Effector memory CD4-positive, alpha-beta T cell (primary cell): ENCODE results near the gene SCAMP5.

Experiments used
- DNase-seq, 3 donors: peaks; one replicate each; pipeline ENCODE4 v3.0.0-alpha.2; 2020
- H3K27ac ChIP-seq: 2 replicates; pipeline ENCODE4 v1.7.0; 2013; ENCODE audit warnings: mild to moderate bottlenecking, low read length, moderate library complexity; ENCODE audit not compliant: insufficient read depth, poor library complexity, severe bottlenecking
- H3K27me3 ChIP-seq: replicated peaks from 2 replicates; pipeline ENCODE4 v1.7.0; 2013; ENCODE audit warnings: mild to moderate bottlenecking, low read length; ENCODE audit not compliant: insufficient read depth, control insufficient read depth, poor library complexity, severe bottlenecking
- H3K36me3 ChIP-seq: 2 replicates; pipeline ENCODE4 v1.7.0; 2013; ENCODE audit warnings: mild to moderate bottlenecking, low read length, moderate library complexity; ENCODE audit not compliant: control insufficient read depth, insufficient read depth
- H3K4me1 ChIP-seq: 2 replicates; pipeline ENCODE4 v1.7.0; 2013; ENCODE audit warnings: low read length, mild to moderate bottlenecking; ENCODE audit not compliant: control insufficient read depth, insufficient read depth, poor library complexity, severe bottlenecking
- H3K4me3 ChIP-seq: 2 replicates; pipeline ENCODE4 v1.7.0; 2013; ENCODE audit warnings: low read length, low read depth, mild to moderate bottlenecking; ENCODE audit not compliant: insufficient read depth, poor library complexity, severe bottlenecking
- H3K9me3 ChIP-seq: 2 replicates; pipeline ENCODE4 v1.7.0; 2013; ENCODE audit warnings: mild to moderate bottlenecking, low read length, moderate library complexity; ENCODE audit not compliant: control insufficient read depth

Gene SCAMP5

DNA sequence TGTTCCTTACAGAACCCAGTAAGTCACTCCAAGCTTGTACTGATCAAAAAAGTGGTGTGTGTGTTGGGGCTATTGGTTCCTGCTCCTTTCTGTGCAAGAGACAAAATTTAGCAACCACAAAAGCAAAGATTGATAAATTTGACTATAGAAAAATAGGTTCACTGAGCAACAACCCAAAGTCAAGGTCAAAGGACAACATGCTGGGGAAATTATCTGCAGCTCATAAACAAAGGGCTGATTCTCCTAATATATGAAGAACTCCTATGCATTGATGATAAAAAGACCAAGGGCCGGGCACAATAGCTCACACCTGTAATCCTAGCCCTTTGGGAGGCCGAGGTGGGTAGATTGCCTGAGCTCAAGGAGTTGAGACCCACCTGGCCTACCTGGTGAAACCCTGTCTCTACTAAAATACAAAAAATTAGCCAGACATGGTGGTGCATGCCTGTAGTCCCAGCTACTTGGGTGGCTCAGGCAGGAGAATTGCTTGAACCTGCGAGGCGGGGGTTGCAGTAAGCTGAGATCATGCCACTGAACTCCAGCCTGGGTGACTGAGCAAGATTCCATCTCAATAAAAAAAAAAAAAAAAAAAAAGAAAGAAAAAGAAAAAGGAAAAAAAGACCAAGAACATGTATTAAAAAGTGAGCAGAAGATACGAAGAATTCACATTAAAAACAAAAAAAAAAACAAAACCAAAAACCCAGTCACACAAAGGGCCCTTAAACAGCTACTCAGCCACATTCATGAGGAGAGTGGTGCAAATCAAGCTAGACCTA is 57.8 kb downstream of the SCAMP5 start:
- DNase-seq: no peak
- H3K4me1 ChIP-seq: no peaks in the 10 kb centered on the region
- H3K27ac ChIP-seq: no peak overlapping the region

DNA sequence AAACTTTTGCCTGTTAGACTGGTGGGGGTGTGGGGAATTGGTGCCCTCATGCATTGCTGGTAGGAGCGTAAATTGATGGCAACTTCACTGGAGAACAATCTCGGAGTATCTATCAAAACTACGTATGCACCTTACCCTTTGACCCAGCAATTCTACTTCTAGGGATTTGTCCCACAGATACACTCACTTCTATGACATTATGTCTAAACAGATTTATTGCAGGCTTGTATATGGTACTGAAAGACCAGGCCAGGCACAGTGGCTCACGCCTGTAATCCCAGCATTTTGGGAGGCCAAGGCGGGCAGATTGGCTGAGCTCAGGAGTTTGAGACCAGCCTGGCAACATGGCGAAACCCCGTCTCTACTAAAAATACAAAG is 58.4 kb downstream of the SCAMP5 start:
- Histone ChIP-seq H3K4me1 (no peaks in the 10 kb centered on the region), H3K27me3 (no peaks in the 10 kb centered on the region), H3K9me3 (no peaks in the 10 kb centered on the region), H3K36me3 (no peaks in the 10 kb centered on the region), H3K27ac (no peak overlapping the region), H3K4me3 (no peak overlapping the region)
- no peak for DNase-seq

More for the DNA sequence above, 57.8 kb downstream of the SCAMP5 start:
- Histone ChIP-seq H3K36me3 (no peaks in the 10 kb centered on the region), H3K27me3 (no peaks in the 10 kb centered on the region), H3K9me3 (no peaks in the 10 kb centered on the region), H3K4me3 (no peak overlapping the region)

DNA sequence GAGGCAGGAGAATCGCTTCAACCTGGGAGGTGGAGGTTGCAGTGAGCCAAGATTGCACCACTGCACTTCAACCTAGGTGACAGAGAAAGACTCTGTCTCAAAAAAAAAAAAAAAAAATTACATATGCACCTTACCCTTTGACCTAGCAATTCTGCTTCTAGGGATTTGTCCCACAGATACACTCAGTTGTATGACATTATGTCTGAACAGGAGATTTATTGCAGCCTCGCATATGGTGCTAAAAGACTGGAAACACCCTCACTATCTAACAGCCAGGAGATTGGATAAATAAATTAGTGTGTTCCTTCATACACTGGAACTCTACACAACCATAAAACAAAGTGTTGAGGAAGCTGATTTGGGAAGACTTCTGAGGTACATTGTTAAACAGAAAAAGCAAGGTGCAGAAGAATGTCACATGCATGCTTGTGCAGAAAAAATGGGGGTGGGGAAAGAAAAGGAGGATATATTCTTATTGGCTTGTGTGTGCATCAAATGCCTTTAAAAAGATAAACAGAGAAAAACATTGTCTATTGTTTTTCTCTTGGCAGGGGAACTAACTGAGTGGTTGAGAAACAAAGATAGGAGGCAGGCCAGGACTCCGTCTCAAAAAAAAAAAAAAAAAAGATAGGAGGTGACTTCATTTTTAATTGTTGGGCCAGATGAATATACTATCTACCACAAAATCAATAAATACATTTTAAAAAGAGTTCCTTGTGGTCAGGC is 59.0 kb downstream of the SCAMP5 start:
- no peak overlapping the region for H3K4me3 ChIP-seq
- no peak for DNase-seq
- H3K36me3 ChIP-seq: no peaks in the 10 kb centered on the region
- H3K4me1 ChIP-seq: no peaks in the 10 kb centered on the region
- no peaks in the 10 kb centered on the region for H3K9me3 ChIP-seq
- no peak overlapping the region for H3K27ac ChIP-seq
- H3K27me3 ChIP-seq: no peaks in the 10 kb centered on the region

DNA sequence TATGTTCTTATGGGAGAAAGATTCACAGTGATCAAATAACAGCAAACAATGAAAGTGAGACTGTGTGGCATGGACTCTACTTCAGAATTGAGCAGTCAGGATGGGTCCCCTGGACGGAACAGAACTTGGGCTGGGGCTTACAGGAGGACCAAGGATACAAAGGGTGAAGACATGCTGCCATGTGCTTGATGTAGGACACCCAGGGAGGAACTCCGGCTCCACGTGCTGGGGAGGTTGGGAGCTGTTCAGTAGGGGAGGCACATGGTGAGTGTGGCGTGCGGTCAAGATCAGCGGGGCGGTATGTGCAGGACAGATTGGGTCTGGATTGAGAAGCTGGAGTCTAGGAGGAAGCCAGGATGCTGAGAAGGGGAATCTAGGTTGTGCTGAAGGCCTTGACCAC is 60.7 kb downstream of the SCAMP5 start:
- Histone ChIP-seq H3K27me3 (no peaks in the 10 kb centered on the region), H3K4me3 (no peak overlapping the region), H3K9me3 (no peaks in the 10 kb centered on the region), H3K27ac (no peak overlapping the region), H3K36me3 (no peaks in the 10 kb centered on the region), H3K4me1 (no peaks in the 10 kb centered on the region)
- no peak for DNase-seq

DNA sequence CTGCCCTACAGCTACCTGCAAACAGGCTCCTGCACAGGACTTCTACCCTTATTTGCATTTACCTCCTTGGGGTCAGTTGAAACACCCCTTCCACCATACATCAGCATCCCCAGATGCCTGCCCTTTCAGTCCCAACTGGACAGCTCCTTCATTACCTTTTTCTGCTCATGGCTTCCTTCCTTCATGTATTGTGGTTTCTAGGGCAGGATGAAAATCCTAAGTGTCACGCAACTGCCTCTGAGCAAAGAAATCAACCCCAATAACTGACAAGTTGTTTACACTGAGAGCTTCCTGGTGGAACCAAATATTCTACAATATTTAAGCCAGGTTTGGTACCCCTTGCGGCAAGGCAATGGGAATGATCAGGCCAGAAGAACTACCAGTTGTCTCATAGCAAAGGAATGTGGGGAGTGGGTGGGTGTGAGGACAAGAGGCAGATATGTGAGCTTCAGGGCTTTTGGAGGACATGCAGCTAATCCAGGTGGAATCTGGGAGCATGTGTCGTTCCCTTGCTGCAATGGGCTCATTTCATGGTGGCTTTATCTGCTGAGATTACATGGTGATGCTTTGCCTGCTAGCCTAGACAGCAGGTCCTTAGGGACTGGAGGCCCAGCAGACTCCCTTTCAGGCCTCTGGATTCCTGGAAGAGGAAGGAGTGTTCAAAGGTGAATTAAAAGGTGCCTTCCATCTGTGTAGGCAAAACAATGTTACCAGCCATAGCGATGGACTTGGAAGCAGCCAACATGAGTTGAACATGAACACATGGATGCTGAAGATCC is 63.0 kb downstream of the SCAMP5 start:
- H3K4me1 ChIP-seq: no peaks in the 10 kb centered on the region
- H3K27ac ChIP-seq: no peak overlapping the region
- no peak for DNase-seq
- H3K36me3 ChIP-seq: no peaks in the 10 kb centered on the region
- no peaks in the 10 kb centered on the region for H3K27me3 ChIP-seq
- H3K4me3 ChIP-seq: no peak overlapping the region
- no peaks in the 10 kb centered on the region for H3K9me3 ChIP-seq

DNA sequence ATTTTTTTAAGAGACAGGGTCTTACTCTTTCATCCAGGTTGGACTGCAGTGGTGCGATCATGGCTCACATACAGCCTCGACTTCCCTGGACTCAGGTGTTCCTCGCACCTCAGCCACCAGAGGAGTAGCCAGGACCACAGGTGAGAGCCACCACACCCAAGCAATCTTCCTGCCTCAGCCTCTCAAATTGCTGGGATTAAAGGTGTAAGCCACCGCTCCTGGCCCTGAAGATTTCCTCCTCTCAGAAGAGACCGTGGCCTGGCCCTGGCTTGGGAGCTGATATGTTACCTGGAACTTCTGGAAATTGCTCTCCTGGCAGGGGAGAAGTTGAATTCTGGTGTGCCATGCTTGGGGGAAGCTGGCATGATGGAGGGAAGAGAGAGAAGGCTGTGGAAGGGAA is 64.2 kb downstream of the SCAMP5 start:
- Histone ChIP-seq H3K9me3 (no peaks in the 10 kb centered on the region), H3K4me1 (no peaks in the 10 kb centered on the region), H3K27ac (no peak overlapping the region), H3K4me3 (no peak overlapping the region), H3K36me3 (no peaks in the 10 kb centered on the region), H3K27me3 (no peaks in the 10 kb centered on the region)
- DNase-seq: no peak

DNA sequence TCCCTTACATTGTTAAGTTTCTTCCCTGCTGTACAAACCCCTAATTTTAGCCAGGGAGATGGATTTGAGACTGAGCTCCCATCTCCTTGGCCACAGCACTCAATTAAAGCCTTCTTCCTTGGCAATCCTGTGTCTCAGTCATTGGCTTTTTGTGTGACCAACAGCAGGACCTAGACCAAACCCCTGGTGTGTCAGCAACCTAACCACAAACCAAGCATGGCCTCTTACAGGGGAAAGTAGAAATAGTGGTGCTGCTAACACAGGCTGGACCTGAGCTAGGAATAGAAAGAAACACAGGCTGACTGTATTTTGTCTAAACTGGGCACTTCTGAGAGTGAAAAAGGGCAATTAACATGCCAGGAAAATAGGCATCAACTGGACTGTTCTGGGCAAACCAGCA is 65.9 kb downstream of the SCAMP5 start:
- Histone ChIP-seq H3K27ac (no peak overlapping the region), H3K9me3 (no peaks in the 10 kb centered on the region), H3K27me3 (no peaks in the 10 kb centered on the region), H3K4me1 (peaks cover under 1% of the 10 kb centered on the region), H3K4me3 (no peak overlapping the region), H3K36me3 (no peaks in the 10 kb centered on the region)
- DNase-seq: no peak

DNA sequence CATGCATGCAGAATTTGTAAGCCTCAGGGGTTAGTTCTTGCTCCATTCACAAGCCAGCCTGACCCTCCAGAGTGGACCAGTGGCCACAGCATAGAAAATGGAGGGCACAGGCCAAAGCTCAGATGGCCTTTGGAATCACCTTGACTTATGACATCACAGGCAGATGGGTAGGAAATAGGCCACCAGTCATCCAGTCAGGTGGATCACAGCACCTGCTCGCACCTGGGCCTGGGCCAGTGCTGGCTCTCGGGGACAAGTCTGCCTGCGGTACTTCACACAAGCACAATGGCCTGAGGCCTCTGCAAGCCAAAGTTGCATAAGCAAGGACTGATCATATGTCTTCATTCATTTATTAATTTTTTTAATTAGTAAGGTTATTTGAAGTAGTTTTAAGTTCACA is 67.3 kb downstream of the SCAMP5 start:
- no peaks in the 10 kb centered on the region for H3K9me3 ChIP-seq
- no peaks in the 10 kb centered on the region for H3K36me3 ChIP-seq
- DNase-seq: no peak
- H3K27me3 ChIP-seq: no peaks in the 10 kb centered on the region
- no peak overlapping the region for H3K27ac ChIP-seq
- peaks cover 8% of the 10 kb centered on the region for H3K4me1 ChIP-seq
- H3K4me3 ChIP-seq: no peak overlapping the region

DNA sequence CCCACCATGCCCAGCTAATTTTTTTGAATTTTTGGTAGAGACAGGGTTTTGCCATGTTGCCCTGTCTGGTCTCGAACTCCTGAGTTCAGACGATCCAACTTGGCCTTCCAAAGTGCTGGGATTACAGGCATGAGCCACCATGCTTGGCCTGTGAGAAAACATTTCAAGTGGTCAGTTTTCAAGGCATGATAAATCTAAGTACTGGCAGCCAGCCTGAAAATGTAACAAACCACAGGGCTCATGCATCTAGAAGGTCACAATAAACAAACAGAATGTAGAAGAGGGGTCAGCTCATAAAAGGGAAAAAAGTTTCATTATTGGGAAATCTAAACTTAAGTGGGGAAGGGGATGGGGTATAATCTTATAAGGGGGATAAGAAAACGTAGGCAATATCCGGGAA is 68.0 kb downstream of the SCAMP5 start:
- H3K4me1 ChIP-seq: peaks cover 8% of the 10 kb centered on the region
- no peak for DNase-seq
- H3K36me3 ChIP-seq: no peaks in the 10 kb centered on the region
- H3K4me3 ChIP-seq: no peak overlapping the region
- no peaks in the 10 kb centered on the region for H3K27me3 ChIP-seq
- no peak overlapping the region for H3K27ac ChIP-seq
- no peaks in the 10 kb centered on the region for H3K9me3 ChIP-seq

DNA sequence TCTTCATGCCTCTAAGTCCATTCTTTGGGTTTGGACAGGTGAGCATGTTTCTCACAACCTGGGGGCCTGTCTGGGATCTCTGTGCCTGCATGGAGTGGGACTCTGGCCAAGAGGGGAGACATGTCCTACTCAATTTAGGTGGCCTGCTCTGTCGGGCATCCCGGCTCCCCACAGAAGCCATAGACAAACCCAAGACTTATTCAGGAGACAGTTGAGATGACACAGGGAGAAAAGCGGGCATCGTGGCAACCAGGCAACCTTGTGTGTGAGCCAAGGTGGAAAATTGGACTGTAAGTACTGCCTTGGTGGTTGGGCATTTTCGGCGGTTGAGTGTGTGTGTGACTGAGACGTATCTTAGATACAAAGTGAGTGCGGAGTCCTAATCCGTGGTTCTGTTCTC is 68.5 kb downstream of the SCAMP5 start:
- DNase-seq: no peak
- peaks cover 8% of the 10 kb centered on the region for H3K4me1 ChIP-seq

More for the DNA sequence above, 68.5 kb downstream of the SCAMP5 start:
- Histone ChIP-seq H3K4me3 (no peak overlapping the region), H3K27me3 (no peaks in the 10 kb centered on the region), H3K36me3 (no peaks in the 10 kb centered on the region), H3K27ac (no peak overlapping the region), H3K9me3 (no peaks in the 10 kb centered on the region)
